Central memory CD8-positive, alpha-beta T cell (primary cell): ENCODE data around the gene CFHR2.
"Not testable (repeated sequence)": the region's sequence is repeated elsewhere in the genome, so short reads cannot be mapped to it uniquely, and the experiment has no call there.

ENCODE experiments used
- ATAC-seq: fragments of 150-1000 bp; cut with Tn5 transposase; replicated peaks from 2 replicates; pipeline ENCODE4 v1.10.0; 2022; ENCODE audit warnings: mild to moderate bottlenecking, moderate FRiP score, moderate number of reproducible peaks; ENCODE audit not compliant: poor library complexity, severe bottlenecking; ENCODE audit errors: extremely low read depth
- DNase-seq, 2 donors: peaks; one replicate each; pipeline ENCODE4 v3.0.0; 2021; ENCODE audit warnings: low spot score in 2 of 2
- H3K27ac Mint-ChIP-seq: one replicate; pipeline ENCODE4 v1.8.0; 2022; ENCODE audit warnings: low read depth, mild to moderate bottlenecking, moderate library complexity, mixed read lengths
- H3K27me3 Mint-ChIP-seq: one replicate; pipeline ENCODE4 v1.8.0; 2022; ENCODE audit warnings: mixed read lengths
- H3K36me3 Mint-ChIP-seq: one replicate; pipeline ENCODE4 v1.8.0; 2022; ENCODE audit warnings: mild to moderate bottlenecking, moderate library complexity, mixed read lengths; ENCODE audit not compliant: insufficient read depth
- H3K4me1 Mint-ChIP-seq: one replicate; pipeline ENCODE4 v1.8.0; 2022; ENCODE audit warnings: mixed read lengths
- H3K4me3 Mint-ChIP-seq: one replicate; pipeline ENCODE4 v1.8.0; 2022; ENCODE audit warnings: mild to moderate bottlenecking, moderate library complexity, mixed read lengths
- H3K9me3 Mint-ChIP-seq: one replicate; pipeline ENCODE4 v1.8.0; 2022; ENCODE audit warnings: mixed read lengths

CFHR2 gene

DNA sequence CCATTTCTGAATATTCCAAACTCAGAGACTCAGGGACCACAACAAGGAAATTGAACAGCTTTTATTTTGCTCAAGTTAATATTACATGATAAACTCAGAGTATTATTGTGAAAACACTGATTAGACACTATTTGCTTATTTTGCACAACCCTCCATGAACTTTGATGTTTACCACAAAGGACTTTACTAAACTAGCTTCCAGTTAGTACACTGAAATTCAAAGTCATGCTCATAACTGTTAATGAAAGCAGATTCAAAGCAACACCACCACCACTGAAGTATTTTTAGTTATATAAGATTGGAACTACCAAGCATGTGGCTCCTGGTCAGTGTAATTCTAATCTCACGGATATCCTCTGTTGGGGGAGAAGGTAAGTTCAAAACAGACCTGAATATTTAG is at the start of gene CFHR2:
Gene CFHR2, plus strand, starts transcription at position 171 of the 400 bp plus-strand sequence. Its CDS starts 143 bp downstream, at position 314.
- H3K9me3 Mint-ChIP-seq, H3K36me3 Mint-ChIP-seq, H3K27me3 Mint-ChIP-seq, H3K4me3 Mint-ChIP-seq, H3K27ac Mint-ChIP-seq, H3K4me1 Mint-ChIP-seq, DNase-seq, ATAC-seq: not testable (repeated sequence)

DNA sequence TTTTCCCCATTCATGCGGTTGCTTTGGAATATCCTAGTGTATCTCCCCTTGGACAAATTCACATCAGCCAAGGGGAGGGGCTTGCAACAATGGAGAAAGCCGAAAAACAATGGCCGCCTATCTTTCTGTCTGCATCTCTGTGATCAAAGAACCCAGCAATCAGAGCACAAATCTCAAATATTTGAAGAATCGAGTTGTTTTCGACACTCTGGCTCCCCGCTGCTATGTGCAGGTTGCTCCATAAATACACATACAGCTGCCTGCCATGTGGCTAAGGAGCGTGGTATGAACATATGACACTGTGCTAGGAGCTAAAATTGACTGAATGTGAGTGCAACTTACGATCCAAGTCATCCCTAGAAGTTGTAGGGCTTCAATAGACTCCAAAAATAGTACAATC is 47.2 kb upstream of the CFHR2 start:
- DNase-seq (no peak), ATAC-seq (no peak)
- Mint-ChIP-seq H3K27ac (no peak overlapping the region), H3K9me3 (no peaks in the 10 kb centered on the region), H3K27me3 (peaks cover 20% of the 10 kb centered on the region), H3K4me3 (no peak overlapping the region), H3K36me3 (no peaks in the 10 kb centered on the region), H3K4me1 (no peaks in the 10 kb centered on the region)

DNA sequence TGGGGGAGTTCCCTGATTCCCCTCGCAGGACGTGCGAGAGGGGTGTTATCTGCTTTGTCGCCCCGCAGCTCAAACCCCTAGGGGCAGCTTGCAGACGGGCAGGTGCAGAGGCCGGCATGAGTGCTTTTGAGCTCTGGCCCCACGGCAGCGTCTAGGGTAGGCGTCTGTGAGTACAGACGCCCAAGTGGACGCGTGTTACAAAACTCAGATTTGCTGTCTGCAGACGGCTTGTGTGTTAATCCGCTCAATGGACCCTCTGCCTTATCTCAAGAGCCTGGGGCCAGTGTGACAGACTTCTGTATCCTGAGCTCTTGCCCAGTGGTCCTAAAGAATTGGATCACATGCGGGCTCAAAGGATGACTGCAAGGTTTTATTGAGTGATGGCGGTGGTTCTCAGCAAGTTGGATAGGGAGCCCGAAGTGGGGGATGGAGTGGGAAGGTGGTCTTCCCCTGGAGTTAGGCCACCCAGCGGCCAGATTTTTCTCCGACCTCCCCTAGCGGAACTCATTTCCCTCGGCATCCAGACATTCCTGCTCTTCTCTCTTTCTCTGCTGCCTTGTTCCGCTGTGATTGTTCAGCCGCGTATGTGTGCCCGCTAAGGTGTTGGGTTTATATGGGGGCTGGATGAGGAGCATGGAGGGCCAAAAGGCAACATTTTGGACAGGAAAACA is 46.2 kb upstream of the CFHR2 start:
- ATAC-seq, result no peak
- Mint-ChIP-seq H3K4me1 (no peaks in the 10 kb centered on the region), H3K9me3 (no peaks in the 10 kb centered on the region), H3K36me3 (no peaks in the 10 kb centered on the region), H3K27ac (no peak overlapping the region), H3K27me3 (peaks cover 20% of the 10 kb centered on the region), H3K4me3 (no peak overlapping the region)
- DNase-seq, result no peak

DNA sequence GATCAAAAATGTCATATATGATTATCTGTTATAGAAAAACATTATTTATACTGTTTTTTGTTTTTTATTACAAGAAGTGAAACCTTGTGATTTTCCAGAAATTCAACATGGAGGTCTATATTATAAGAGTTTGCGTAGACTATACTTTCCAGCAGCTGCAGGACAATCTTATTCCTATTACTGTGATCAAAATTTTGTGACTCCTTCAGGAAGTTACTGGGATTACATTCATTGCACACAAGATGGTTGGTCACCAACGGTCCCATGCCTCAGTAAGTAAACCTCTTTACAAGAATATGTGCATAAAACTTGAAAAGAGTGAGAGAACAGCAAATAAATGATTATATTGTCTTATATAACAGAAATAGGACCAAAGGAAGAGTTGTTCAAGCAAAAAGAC is 41.2 kb upstream of the CFHR2 start:
- no peak for ATAC-seq
- no peak overlapping the region for H3K4me3 Mint-ChIP-seq

DNA sequence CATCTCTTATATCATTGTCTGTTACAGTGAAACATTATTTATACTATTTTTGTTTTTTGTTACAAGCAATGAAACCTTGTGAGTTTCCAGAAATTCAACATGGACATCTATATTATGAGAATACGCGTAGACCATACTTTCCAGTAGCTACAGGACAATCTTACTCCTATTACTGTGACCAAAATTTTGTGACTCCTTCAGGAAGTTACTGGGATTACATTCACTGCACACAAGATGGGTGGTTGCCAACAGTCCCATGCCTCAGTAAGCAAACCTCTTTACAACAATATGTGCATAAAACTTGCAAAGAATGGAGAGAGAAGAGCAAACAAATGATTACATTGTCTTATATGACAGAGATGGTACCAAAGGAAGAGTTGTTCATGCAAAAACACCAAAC is 33.3 kb upstream of the CFHR2 start:
- no peak for DNase-seq
- Mint-ChIP-seq H3K4me3 (no peak overlapping the region), H3K4me1 (no peaks in the 10 kb centered on the region), H3K27ac (no peak overlapping the region), H3K27me3 (no peaks in the 10 kb centered on the region), H3K9me3 (no peaks in the 10 kb centered on the region), H3K36me3 (no peaks in the 10 kb centered on the region)
- no peak for ATAC-seq

More for the DNA sequence above, 41.2 kb upstream of the CFHR2 start:
- Mint-ChIP-seq H3K9me3 (no peaks in the 10 kb centered on the region), H3K27ac (no peak overlapping the region), H3K36me3 (no peaks in the 10 kb centered on the region), H3K27me3 (peaks cover 19% of the 10 kb centered on the region), H3K4me1 (no peaks in the 10 kb centered on the region)
- DNase-seq, result no peak

DNA sequence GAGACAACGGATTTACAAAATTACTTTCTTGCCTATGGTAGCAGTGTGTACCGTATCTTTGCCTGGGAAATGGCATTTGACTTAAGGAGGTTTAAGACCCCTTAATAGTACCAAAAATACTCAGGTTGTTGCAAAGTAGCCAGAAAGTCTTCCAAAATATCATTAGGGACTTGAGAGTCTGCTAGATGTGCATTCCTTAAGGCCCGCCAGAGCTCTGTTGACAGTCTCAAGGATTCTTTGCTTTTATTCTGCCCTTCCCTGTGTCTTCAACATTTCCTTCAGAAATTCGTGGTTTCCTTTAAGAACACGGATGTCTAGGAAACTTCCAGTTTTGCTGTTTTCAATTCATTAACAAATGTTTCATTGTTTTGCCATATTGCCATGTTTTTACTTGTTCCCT is 31.3 kb upstream of the CFHR2 start:
- not testable (repeated sequence) for H3K36me3 Mint-ChIP-seq, H3K9me3 Mint-ChIP-seq, H3K4me3 Mint-ChIP-seq, ATAC-seq, H3K27me3 Mint-ChIP-seq, DNase-seq, H3K27ac Mint-ChIP-seq, H3K4me1 Mint-ChIP-seq

DNA sequence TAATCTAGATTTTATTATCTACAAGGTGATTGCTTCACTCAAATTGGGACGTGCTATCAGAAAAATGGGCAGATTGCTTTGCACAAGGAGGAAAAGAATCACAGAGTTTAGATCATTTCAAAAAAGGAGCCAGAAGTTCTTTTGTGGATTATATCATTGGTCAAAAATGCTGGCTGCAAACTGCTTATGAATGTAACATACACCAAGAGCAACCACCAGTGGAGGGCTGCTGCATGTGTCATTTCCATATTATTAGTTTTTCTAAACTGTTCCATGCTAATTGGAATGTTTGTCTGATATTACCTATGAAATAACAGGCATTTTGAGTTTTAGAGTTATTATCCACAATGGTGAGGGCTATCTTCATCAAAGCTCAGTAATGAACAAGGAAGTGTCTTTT is 16.7 kb upstream of the CFHR2 start:
- DNase-seq, ATAC-seq, H3K27me3 Mint-ChIP-seq, H3K36me3 Mint-ChIP-seq, H3K27ac Mint-ChIP-seq, H3K9me3 Mint-ChIP-seq, H3K4me3 Mint-ChIP-seq, H3K4me1 Mint-ChIP-seq: not testable (repeated sequence)

DNA sequence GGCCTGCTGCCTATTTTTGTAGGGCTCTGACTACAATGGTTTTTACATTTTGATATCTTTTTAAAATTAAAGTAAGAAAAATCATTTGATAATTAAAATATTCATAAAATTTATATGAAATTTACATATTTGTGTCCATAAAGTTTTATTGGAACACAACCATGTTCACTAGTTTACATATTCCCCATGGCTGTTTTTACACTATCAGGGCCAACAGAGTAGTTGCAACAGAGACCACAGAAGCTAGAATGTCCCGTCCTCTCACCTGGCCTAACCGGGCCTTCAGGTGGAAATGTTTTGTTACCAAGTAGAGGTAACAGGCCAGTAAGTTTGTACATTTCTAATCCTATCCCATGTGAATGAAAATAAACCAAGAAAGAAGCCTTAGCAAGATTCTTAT is 10.7 kb upstream of the CFHR2 start:
- ATAC-seq, H3K27ac Mint-ChIP-seq, DNase-seq, H3K4me3 Mint-ChIP-seq, H3K36me3 Mint-ChIP-seq, H3K27me3 Mint-ChIP-seq, H3K9me3 Mint-ChIP-seq, H3K4me1 Mint-ChIP-seq: not testable (repeated sequence)

DNA sequence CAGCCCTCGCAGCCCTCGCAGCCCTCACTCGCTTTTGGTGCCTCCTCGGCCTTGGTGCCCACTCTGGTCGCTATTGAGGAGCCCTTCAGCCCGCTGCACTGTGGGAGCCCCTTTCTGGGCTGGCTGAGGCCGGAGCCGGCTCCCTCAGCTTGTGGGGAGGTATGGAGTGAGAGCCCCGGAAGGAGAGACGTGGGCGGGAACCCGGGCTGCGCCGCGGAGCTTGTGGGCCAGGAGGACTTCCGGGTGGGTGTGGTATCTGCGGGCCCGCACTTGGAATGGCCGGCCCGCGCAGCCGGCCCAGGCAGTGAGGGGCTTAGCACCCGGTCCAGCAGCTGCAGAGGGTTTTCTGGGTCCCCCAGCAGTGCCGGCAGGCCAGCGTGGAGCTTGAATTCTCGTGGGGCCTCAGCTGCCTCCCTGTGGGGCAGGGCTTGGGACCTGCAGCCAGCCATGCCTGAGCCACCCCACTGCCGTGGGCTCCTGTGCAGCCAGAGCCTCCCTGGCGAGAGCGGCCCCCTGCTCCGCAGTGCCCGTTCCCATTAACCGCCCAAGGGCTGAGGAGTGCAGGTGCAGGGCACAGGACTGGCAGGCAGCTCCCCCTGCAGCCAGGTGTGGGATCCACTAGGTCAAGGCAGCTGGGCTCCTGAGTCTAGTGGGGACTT is 9.9 kb upstream of the CFHR2 start:
- H3K27ac Mint-ChIP-seq, result no peak overlapping the region
- no peaks in the 10 kb centered on the region for H3K36me3 Mint-ChIP-seq
- ATAC-seq, result no peak
- no peaks in the 10 kb centered on the region for H3K4me1 Mint-ChIP-seq
- H3K27me3 Mint-ChIP-seq, result no peaks in the 10 kb centered on the region
- DNase-seq, result no peak
- peaks cover under 1% of the 10 kb centered on the region for H3K9me3 Mint-ChIP-seq
- no peak overlapping the region for H3K4me3 Mint-ChIP-seq

DNA sequence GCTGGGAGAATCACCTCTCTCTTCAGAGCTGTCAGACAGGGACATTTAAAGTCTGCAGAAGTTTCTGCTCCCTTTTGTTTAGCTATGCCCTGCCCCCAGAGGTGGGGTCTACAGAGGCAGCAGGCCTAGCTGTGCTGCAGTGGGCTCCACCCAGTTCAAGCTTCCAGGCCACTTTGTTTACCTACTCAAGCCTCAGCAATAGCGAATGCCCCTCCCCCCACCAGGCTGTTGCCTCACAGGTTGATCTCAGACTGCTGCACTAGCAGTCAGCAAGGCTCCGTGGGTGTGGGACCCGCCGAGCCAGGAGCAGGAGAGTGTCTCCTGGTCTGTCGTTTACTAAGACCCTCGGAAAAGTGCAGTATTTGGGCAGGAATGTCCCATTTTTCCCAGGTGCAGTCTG is 2.1 kb upstream of the CFHR2 start:
- H3K27ac Mint-ChIP-seq, DNase-seq, ATAC-seq, H3K4me1 Mint-ChIP-seq, H3K36me3 Mint-ChIP-seq, H3K9me3 Mint-ChIP-seq, H3K4me3 Mint-ChIP-seq, H3K27me3 Mint-ChIP-seq: not testable (repeated sequence)

DNA sequence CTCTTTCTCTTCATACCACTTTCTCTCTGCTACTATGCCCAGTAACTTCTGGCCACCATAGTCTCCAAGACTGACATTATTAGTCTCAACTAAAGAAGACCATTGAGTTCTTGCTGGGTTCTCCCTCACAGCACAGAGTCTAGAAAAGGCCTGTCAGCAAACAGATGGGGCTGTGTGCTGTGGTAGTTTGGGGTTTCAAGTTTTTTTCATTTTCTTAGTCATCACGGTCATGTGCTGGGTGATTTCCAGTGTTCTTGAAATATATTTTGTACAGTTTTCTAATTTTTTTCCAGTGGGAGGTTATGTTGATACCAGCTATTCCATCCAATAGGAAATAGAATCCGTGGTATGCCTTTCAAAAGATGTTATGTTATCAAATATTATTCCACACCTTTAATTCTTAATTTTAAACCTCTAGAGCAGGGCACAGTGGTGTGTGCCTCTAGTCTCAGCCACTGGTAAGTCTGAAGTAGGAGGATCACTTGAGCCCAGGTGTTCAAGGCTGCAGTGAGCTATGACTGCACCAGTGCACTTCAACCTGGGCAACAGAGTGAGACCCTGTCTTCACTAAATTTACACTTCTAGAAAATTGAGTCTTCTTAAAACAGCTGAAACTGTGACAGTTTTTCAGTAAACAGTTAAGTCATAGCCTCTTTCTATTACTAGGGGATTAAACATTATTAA is 8.3 kb downstream of the CFHR2 start:
- no peak overlapping the region for H3K27ac Mint-ChIP-seq
- no peak for ATAC-seq
- no peaks in the 10 kb centered on the region for H3K36me3 Mint-ChIP-seq

DNA sequence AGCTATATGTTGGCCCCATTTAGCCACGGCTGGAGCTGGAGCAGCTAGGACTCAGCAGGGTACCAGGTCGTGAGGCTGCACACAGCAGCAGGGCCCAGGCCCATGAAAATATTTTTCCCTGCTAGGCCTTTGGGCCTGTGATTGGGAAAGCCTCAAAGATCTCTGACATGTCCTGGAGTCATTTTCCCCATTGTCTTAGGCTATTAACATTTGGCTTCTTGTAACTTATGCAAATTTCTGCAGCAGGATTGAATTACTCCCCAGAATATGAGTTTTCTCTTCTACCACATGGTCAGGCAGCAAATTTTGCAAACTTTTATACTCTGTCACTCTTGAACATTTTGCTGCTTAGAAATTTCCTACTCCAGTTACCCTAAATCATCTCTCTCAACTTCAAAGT is 11.2 kb downstream of the CFHR2 start:
- ATAC-seq (no peak), DNase-seq (no peak)
- Mint-ChIP-seq H3K9me3 (peaks cover 6% of the 10 kb centered on the region), H3K4me1 (no peaks in the 10 kb centered on the region), H3K27ac (no peak overlapping the region), H3K27me3 (no peaks in the 10 kb centered on the region), H3K36me3 (no peaks in the 10 kb centered on the region), H3K4me3 (no peak overlapping the region)

More for the DNA sequence above, 8.3 kb downstream of the CFHR2 start:
- no peaks in the 10 kb centered on the region for H3K27me3 Mint-ChIP-seq
- no peak overlapping the region for H3K4me3 Mint-ChIP-seq
- no peaks in the 10 kb centered on the region for H3K4me1 Mint-ChIP-seq
- DNase-seq, result no peak
- peaks cover 6% of the 10 kb centered on the region for H3K9me3 Mint-ChIP-seq

DNA sequence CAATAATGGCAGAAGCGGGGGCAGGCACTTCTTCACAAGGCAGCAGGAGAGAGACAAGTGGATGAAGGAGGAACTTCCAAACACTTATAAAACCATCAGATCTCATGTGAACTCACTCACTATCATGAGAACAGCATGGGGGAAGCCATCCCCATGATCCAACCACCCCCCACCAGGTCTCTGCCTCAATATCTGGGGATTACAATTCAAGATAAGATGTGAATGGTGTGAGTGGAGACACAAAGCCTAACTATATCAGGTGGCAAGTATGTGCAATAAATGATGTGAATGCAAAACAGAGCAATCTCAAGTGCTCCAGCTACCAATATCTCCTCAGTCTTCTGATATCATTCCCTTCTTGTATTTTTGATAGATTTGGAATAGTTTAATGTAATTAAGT is 12.4 kb downstream of the CFHR2 start:
- no peaks in the 10 kb centered on the region for H3K27me3 Mint-ChIP-seq
- H3K9me3 Mint-ChIP-seq, result peaks cover 6% of the 10 kb centered on the region
- ATAC-seq, result no peak
- no peak overlapping the region for H3K4me3 Mint-ChIP-seq
- H3K36me3 Mint-ChIP-seq, result no peaks in the 10 kb centered on the region
- H3K27ac Mint-ChIP-seq, result no peak overlapping the region
- no peaks in the 10 kb centered on the region for H3K4me1 Mint-ChIP-seq
- no peak for DNase-seq
